Gastrocnemius medialis (tissue), 4 donors: ENCODE measurements around the gene COL4A1. TPM values are rescaled to one million over a fixed set of nuclear protein-coding genes. Genes with fewer than 3 reads are reported as not detected.

Experiments used
- ATAC-seq, 2 donors: fragments of 150-250 bp; one replicate each; pipeline ENCODE4 v1.9.1; 2016
- DNase-seq, 2 donors: peaks; one replicate each; pipeline ENCODE4 v3.0.0-alpha.2; 2019
- H3K27ac ChIP-seq, 4 donors: fragments of 200-600 bp; sonication (generic); 1 replicate in 1 of 4; 2 replicates in 3 of 4; pipeline ENCODE4 v1.5.1; 2016 to 2018; ENCODE audit warnings: mild to moderate bottlenecking in 2 of 4, moderate library complexity in 1 of 4
- H3K27me3 ChIP-seq, 3 donors: fragments of 200-600 bp; sonication (generic) in 2 of 3; 1 replicate in 1 of 3; 2 replicates in 2 of 3; pipeline versions ENCODE4 v1.5.1 to v1.6.0; 2016 to 2019; ENCODE audit warnings: mild to moderate bottlenecking in 1 of 3, moderate library complexity in 1 of 3
- H3K36me3 ChIP-seq, 2 donors: fragments of 200-600 bp; sonication (generic) in 1 of 2; one replicate each; pipeline ENCODE4 v1.5.1; 2017 to 2018
- H3K4me1 ChIP-seq, 2 donors: fragments of 200-600 bp; sonication (generic) in 1 of 2; one replicate each; pipeline ENCODE4 v1.5.1; 2016 to 2017; ENCODE audit warnings: mild to moderate bottlenecking in 2 of 2
- H3K4me3 ChIP-seq, 4 donors: fragments of 200-600 bp; sonication (generic) in 3 of 4; 1 replicate in 1 of 4; 2 replicates in 3 of 4; pipeline ENCODE4 v1.5.1; 2016 to 2019; ENCODE audit warnings: mild to moderate bottlenecking in 2 of 4
- H3K9me3 ChIP-seq, 3 donors: fragments of 200-600 bp; sonication (generic) in 2 of 3; 1 replicate in 1 of 3; 2 replicates in 2 of 3; pipeline ENCODE4 v1.5.1; 2016 to 2019
- POLR2A ChIP-seq, 2 donors: fragments of 450-650 bp; IDR thresholded peaks; one replicate each; pipeline ENCODE4 v1.6.1; 2017; ENCODE audit warnings: antibody characterized with exemption in 2 of 2, mild to moderate bottlenecking in 2 of 2, moderate library complexity in 2 of 2
- in situ Hi-C, 4 donors: fragments of 200-750 bp; cut with MboI; loops; one replicate each; pipeline versions ENCODE4 v1.15.0 to v1.8.0; 2017; ENCODE audit warnings: low sequenced_read_pairs in 4 of 4
- intact Hi-C: fragments of 100-400 bp; cut with DNase I; formaldehyde crosslinking; loops from one replicate; pipeline ENCODE4 v1.15.1; 2023; ENCODE audit warnings: low total_unique reads
- total RNA-seq, 4 donors: library from RNA; depleted of rRNA; stranded (reverse); fragments of >200 nt; gene quantifications; one replicate each; pipeline versions ENCODE4 v1.1.0 to v1.2.3, GENCODE V29; 2016
- TF ChIP-seq, protein P1 (sequence below), 5 experiments: fragments of 450-650 bp in 3 of 5; fragments of 200-600 bp in 2 of 5; sonication (generic) in 2 of 5; IDR thresholded peaks in 4 of 5; conservative IDR thresholded peaks in 1 of 5; 1 replicate in 4 of 5; 2 replicates in 1 of 5; pipeline ENCODE4 v1.5.1; 2016 to 2019; ENCODE audit warnings: antibody characterized with exemption in 5 of 5, mild to moderate bottlenecking in 3 of 5, moderate library complexity in 3 of 5

COL4A1 gene
- total RNA-seq, 4 donors from 2014 or later = 60.5 to 127 (median 120) TPM

DNA sequence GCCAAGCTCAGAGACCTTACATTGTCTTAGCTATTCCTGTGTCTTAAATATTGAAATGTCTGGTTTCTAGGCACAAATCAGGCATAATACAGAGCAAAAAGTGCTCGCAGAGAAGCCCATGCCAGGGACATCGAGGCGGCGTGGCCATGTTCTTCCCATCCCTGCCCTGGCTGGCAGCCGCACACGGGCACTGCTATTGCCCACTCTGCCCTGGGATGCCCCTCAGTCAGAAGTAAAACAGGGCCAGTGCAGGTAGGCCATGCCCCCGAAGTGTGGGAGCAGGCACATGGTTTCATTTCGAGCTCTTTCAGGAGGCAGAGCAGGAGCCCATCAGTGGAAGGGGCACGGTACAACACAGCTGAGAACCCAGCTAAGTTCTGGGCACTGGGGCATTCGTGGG is 113.5 kb downstream of the COL4A1 start:
- no peaks in the 10 kb centered on the region for H3K27me3 ChIP-seq
- TF ChIP-seq, protein P1, sequence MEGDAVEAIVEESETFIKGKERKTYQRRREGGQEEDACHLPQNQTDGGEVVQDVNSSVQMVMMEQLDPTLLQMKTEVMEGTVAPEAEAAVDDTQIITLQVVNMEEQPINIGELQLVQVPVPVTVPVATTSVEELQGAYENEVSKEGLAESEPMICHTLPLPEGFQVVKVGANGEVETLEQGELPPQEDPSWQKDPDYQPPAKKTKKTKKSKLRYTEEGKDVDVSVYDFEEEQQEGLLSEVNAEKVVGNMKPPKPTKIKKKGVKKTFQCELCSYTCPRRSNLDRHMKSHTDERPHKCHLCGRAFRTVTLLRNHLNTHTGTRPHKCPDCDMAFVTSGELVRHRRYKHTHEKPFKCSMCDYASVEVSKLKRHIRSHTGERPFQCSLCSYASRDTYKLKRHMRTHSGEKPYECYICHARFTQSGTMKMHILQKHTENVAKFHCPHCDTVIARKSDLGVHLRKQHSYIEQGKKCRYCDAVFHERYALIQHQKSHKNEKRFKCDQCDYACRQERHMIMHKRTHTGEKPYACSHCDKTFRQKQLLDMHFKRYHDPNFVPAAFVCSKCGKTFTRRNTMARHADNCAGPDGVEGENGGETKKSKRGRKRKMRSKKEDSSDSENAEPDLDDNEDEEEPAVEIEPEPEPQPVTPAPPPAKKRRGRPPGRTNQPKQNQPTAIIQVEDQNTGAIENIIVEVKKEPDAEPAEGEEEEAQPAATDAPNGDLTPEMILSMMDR (IDR thresholded peaks at IDR 0.05 in 4 of 5, conservative IDR thresholded peaks at IDR 0.05 in 1 of 5) = no peak
- no peak for TF ChIP-seq POLR2A (IDR thresholded peaks at IDR 0.05)
- ATAC-seq (no peak), DNase-seq (no peak)
- H3K9me3 ChIP-seq = no peaks in the 10 kb centered on the region
- H3K36me3 ChIP-seq = peaks cover 0 to 1% of the 10 kb centered on the region in 2 donors
- in situ Hi-C loops = no loop called here
- no peak overlapping the region for H3K27ac ChIP-seq
- H3K4me1 ChIP-seq = no peaks in the 10 kb centered on the region
- intact Hi-C loops = no loop called here
- H3K4me3 ChIP-seq = no peak overlapping the region

DNA sequence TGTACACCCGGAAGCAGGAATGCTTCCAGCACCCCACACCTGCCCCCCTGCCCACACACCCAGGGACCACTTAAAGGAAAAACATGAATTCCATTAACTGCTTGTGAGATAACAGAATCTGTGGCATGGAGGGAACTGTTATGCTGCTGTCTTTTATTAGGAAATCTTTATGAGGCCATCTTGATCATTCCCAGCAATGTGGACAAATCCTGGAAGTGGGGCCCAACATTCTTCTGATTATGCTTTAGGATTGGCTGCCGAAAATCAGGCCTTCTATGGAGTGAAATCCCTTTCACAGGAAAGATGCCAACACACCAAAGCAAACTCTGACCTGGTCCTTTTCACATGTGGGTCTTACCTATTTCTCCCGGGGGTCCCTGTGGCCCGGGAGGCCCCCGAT is 114.5 kb downstream of the COL4A1 start:
- DNase-seq (no peak), ATAC-seq (no peak)
- H3K27ac ChIP-seq = no peak overlapping the region
- TF ChIP-seq POLR2A (IDR thresholded peaks at IDR 0.05) = no peak
- TF ChIP-seq, protein P1 (IDR thresholded peaks at IDR 0.05 in 4 of 5, conservative IDR thresholded peaks at IDR 0.05 in 1 of 5) = no peak
- H3K4me3 ChIP-seq = no peak overlapping the region
- H3K9me3 ChIP-seq = no peaks in the 10 kb centered on the region
- intact Hi-C loops = no loop called here
- H3K27me3 ChIP-seq = no peaks in the 10 kb centered on the region
- in situ Hi-C loops = no loop called here
- H3K4me1 ChIP-seq = no peaks in the 10 kb centered on the region
- H3K36me3 ChIP-seq = peaks cover 0 to 5% of the 10 kb centered on the region in 2 donors

DNA sequence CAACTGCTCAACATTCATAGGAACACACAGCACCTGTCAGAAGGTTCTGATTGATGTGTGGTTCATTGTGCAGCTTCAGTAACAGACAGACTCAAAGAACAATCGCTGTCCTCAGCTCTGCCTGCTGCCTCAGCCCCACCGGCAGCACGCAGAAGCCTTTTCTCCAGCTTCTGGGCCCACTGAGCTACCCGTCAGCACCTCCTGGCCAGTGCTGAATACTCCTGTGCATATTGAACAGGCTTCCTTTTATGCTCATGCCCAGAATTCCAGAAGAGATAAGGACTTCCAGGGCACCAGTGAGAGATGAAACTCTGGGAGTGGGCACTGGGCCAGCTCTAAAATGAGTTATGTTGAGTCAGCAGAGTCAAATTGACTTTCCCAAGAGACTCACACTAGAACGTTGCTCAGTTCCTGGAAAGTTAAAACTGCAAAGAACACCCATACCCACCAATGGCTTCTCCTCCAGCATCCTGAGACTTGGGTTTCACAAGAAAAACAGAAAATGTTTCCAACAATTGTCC is 119.3 kb downstream of the COL4A1 start:
- Histone ChIP-seq H3K27me3 (no peaks in the 10 kb centered on the region), H3K9me3 (no peaks in the 10 kb centered on the region), H3K36me3 (peaks cover 0 to 26% of the 10 kb centered on the region in 2 donors), H3K27ac (no peak overlapping the region), H3K4me1 (no peaks in the 10 kb centered on the region), H3K4me3 (no peak overlapping the region)
- DNase-seq (no peak), ATAC-seq (no peak)
- in situ Hi-C loops = no loop called here
- intact Hi-C loops = no loop called here
- TF ChIP-seq, protein P1 (IDR thresholded peaks at IDR 0.05 in 4 of 5, conservative IDR thresholded peaks at IDR 0.05 in 1 of 5) = no peak
- no peak for TF ChIP-seq POLR2A (IDR thresholded peaks at IDR 0.05)

DNA sequence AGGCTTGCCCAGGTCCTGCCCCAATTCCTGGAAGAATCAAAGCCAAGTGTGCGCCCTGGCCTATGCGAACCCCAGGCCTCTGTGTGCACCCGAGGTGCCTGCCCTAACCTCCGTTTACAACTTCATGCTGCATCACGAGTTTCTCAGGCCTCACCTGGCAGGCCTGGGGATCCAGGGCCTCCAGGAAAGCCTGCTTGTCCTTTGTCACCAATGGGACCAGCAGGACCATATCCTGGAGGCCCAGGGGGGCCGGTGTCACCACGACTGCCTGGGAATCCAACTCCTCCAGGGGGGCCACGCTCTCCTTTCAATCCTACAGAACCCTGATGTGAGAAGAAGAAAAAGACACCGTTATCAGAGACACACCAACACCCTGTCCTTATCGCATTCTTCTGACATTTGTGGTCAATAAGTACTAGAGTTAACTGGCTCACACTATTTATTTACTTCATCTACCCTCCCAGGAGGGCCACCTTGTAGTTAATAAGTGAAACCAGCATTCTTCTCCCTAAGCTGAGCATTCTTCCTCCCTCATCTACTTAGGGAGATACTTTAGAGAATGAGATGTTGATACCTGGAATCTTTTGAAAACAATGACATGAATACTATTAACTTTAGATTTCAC is 120.6 kb downstream of the COL4A1 start:
- in situ Hi-C loops (no loop called here), intact Hi-C loops (no loop called here)
- DNase-seq (no peak), ATAC-seq (no peak)
- Histone ChIP-seq H3K9me3 (no peaks in the 10 kb centered on the region), H3K4me3 (no peak overlapping the region), H3K27me3 (no peaks in the 10 kb centered on the region), H3K36me3 (peaks cover 0 to 33% of the 10 kb centered on the region in 2 donors), H3K4me1 (no peaks in the 10 kb centered on the region), H3K27ac (no peak overlapping the region)
- TF ChIP-seq, protein P1 (IDR thresholded peaks at IDR 0.05 in 4 of 5, conservative IDR thresholded peaks at IDR 0.05 in 1 of 5) = no peak
- TF ChIP-seq POLR2A (IDR thresholded peaks at IDR 0.05) = no peak
